ENCODE results near the gene IRF2BPL.

The IRF2BPL gene

DNA sequence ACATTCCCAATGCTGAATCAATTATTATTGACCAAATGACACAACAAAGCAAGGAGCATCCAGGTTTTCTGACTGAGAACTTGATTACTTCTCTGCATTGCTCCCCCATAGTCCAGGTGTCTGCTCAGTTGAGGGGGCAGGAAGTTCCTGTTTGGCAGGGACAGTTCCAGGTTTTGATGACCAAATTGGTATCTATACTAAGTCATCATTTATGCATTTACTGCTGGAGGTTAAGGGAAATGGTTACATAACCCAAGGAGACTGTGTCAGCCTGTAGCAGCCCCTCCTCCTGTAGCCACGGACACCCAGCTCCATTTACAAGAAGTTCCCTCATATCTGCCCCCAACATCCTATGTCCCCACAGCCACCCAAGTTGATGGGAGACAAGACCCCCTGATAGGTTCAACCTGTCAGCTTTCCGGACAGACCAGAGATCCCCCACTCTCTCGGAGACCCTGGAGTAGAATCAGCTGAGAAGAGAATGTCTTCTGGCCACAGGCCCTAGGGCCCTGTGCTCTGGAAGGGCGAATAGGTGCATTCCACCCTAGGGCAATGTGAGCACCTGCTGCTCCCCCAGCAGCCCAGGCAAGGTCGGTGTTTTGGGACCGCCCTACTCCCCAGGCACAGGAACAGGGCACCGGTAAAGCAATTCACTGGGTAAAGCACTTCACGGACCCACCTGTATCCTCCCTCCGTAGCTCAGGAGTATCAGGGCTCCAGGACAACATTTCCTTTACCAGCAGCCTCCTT lies 23.6 kb downstream of the IRF2BPL start:
- TF ChIP-seq, protein P1, sequence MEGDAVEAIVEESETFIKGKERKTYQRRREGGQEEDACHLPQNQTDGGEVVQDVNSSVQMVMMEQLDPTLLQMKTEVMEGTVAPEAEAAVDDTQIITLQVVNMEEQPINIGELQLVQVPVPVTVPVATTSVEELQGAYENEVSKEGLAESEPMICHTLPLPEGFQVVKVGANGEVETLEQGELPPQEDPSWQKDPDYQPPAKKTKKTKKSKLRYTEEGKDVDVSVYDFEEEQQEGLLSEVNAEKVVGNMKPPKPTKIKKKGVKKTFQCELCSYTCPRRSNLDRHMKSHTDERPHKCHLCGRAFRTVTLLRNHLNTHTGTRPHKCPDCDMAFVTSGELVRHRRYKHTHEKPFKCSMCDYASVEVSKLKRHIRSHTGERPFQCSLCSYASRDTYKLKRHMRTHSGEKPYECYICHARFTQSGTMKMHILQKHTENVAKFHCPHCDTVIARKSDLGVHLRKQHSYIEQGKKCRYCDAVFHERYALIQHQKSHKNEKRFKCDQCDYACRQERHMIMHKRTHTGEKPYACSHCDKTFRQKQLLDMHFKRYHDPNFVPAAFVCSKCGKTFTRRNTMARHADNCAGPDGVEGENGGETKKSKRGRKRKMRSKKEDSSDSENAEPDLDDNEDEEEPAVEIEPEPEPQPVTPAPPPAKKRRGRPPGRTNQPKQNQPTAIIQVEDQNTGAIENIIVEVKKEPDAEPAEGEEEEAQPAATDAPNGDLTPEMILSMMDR (IDR thresholded peaks at IDR 0.05; ENCODE audit: insufficient read depth, low read depth, low read length, missing control alignments): no peak
- no peak for DNase-seq (ENCODE audit: low read depth)
- H3K4me3 ChIP-seq (ENCODE audit: low read depth, low read length): no peak overlapping the region

GRCh38 chr14:77003960-77004710 lies 24.4 kb downstream of the IRF2BPL start:
- TF ChIP-seq, protein P1 (IDR thresholded peaks at IDR 0.05; ENCODE audit: insufficient read depth, low read depth, low read length, missing control alignments): no peak

DNA sequence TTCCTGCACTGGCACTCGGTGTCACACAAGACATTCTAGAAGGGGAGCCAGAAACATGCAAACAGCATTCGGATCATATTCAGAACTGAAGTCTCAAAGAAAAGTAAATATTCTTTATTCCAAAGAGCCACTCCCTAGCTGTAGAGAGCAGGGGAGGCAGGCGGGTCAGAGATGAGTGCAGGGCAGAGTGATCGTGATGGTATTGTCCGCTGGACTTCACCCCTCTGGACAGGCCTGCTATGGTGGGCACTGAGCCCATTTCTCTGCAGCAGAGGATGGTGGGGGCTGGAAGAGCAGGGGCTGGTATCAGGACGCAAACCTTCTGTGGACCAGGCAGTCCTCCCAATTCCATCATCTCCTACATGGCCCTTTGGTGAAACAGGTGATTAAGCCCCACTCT lies 25.6 kb downstream of the IRF2BPL start:
- TF ChIP-seq, protein P1 (IDR thresholded peaks at IDR 0.05; ENCODE audit: insufficient read depth, low read depth, low read length, missing control alignments): no peak
- DNase-seq (ENCODE audit: low read depth): no peak
- no peak overlapping the region for H3K4me3 ChIP-seq (ENCODE audit: low read depth, low read length)

More at GRCh38 chr14:77003960-77004710, 24.4 kb downstream of the IRF2BPL start:
- DNase-seq (ENCODE audit: low read depth): no peak
- no peak overlapping the region for H3K4me3 ChIP-seq (ENCODE audit: low read depth, low read length)

GRCh38 chr14:77002335-77002734 lies 26.2 kb downstream of the IRF2BPL start:
- H3K4me3 ChIP-seq (ENCODE audit: low read depth, low read length): no peak overlapping the region
- no peak for DNase-seq (ENCODE audit: low read depth)
- TF ChIP-seq, protein P1 (IDR thresholded peaks at IDR 0.05; ENCODE audit: insufficient read depth, low read depth, low read length, missing control alignments): no peak

DNA sequence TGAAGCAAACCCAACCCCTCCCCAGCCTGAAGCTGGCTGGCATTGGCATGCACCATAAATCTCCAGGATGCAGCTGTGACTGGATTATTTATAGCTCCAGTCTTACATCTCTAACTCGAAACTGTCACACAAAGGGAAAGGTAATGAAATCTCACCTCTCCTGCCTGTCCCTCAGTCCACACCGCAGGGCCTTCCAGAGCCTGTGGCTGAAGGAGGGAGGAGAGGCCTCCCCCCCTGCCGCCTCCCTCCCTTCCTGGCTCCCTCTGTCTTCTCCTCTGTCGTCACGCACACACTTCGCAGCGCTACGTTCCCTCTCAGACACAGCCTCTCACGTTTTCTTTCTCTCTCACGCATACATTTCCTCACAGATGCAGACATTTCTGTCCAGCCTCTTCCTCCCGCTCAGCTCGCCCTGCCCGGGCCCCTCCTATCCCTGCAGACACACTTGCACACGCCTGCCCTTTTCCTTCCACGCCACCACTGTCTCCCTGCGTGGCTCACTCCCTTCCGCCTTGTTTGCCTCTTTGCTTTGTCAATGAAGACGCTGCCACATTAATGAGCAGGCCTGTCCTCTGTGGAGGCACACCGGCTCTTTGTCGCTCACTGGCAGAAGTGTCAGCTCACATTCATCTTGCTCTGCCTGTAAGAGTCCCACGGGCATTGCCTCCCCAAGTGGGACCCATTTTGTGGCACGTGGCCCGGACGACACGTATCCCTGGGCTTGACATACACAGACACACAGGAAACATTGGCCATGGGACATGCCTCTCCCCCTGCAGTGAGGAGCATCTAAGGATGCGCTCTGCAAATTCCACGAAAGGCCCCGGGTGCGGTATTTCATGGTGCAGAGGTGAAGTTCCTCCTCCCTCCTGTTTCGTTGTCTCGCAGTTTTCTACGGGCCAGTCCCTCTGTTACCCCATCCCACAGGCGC lies 27.9 kb downstream of the IRF2BPL start:
- TF ChIP-seq, protein P1 (IDR thresholded peaks at IDR 0.05; ENCODE audit: insufficient read depth, low read depth, low read length, missing control alignments): no peak
- DNase-seq (ENCODE audit: low read depth): peak; percentile 27
- H3K4me3 ChIP-seq (ENCODE audit: low read depth, low read length): no peak overlapping the region

GRCh38 chr14:76998910-76999309 lies 29.6 kb downstream of the IRF2BPL start:
- DNase-seq (ENCODE audit: low read depth): no peak
- TF ChIP-seq, protein P1 (IDR thresholded peaks at IDR 0.05; ENCODE audit: insufficient read depth, low read depth, low read length, missing control alignments): no peak

More at GRCh38 chr14:76998910-76999309, 29.6 kb downstream of the IRF2BPL start:
- H3K4me3 ChIP-seq (ENCODE audit: low read depth, low read length): no peak overlapping the region
